Brain microvascular endothelial cell (primary cell): Measurements from ENCODE around the gene ATP6V0C.
A peak's percentile ranks its signal among the peaks of the same experiment; 100 is the strongest.

Experiments used
- DNase-seq: peaks from one replicate; pipeline ENCODE4 v3.0.0-alpha.2; 2020
- H3K27ac ChIP-seq: fragments of 250-450 bp; sonication (Bioruptor Pico); 2 replicates; pipeline ENCODE4 v1.5.1; 2020; ENCODE audit warnings: mild to moderate bottlenecking, moderate library complexity
- H3K27me3 ChIP-seq: fragments of 250-450 bp; sonication (Bioruptor Pico); replicated peaks from 2 replicates; pipeline ENCODE4 v1.5.1; 2020; ENCODE audit warnings: mild to moderate bottlenecking
- H3K36me3 ChIP-seq: fragments of 250-450 bp; sonication (Bioruptor Pico); replicated peaks from 2 replicates; pipeline ENCODE4 v1.5.1; 2020; ENCODE audit warnings: mild to moderate bottlenecking
- H3K4me3 ChIP-seq: 2 replicates; pipeline ENCODE4 v1.5.1; 2011; ENCODE audit warnings: low read depth, mild to moderate bottlenecking, control low read depth, low read length, moderate library complexity
- in situ Hi-C: cut with HindIII; loops from 2 replicates; pipeline ENCODE4 v1.10.0; 2017; ENCODE audit warnings: low sequenced_read_pairs, low pct_ligation_motif_present
- TF ChIP-seq, protein P1 (sequence below): IDR thresholded peaks from 2 replicates; pipeline ENCODE4 v1.5.1; 2011; ENCODE audit warnings: low read depth, mild to moderate bottlenecking, moderate library complexity, low read length, control low read depth, inconsistent platforms; ENCODE audit errors: missing control alignments

The ATP6V0C gene

GRCh38 chr16:2471016-2471652, 42.6 kb upstream of the ATP6V0C start, which contains the start of gene NTN3:
TSS of gene NTN3 (plus strand) at chr16:2471297. CDS start at chr16:2471702, 405 bp downstream.
- no peaks in the 10 kb centered on the region for H3K27me3 ChIP-seq
- no peak for DNase-seq
- H3K4me3 ChIP-seq: no peak within 1 kb of the TSS
- H3K27ac ChIP-seq: no peak within 1 kb of the TSS
- no peaks in the 10 kb centered on the region for H3K36me3 ChIP-seq
- in situ Hi-C loops: no loop called here
- TF ChIP-seq, protein P1, sequence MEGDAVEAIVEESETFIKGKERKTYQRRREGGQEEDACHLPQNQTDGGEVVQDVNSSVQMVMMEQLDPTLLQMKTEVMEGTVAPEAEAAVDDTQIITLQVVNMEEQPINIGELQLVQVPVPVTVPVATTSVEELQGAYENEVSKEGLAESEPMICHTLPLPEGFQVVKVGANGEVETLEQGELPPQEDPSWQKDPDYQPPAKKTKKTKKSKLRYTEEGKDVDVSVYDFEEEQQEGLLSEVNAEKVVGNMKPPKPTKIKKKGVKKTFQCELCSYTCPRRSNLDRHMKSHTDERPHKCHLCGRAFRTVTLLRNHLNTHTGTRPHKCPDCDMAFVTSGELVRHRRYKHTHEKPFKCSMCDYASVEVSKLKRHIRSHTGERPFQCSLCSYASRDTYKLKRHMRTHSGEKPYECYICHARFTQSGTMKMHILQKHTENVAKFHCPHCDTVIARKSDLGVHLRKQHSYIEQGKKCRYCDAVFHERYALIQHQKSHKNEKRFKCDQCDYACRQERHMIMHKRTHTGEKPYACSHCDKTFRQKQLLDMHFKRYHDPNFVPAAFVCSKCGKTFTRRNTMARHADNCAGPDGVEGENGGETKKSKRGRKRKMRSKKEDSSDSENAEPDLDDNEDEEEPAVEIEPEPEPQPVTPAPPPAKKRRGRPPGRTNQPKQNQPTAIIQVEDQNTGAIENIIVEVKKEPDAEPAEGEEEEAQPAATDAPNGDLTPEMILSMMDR: no peak

GRCh38 chr16:2471653-2472487, 41.9 kb upstream of the ATP6V0C start:
- TF ChIP-seq, protein P1: no peak
- Histone ChIP-seq H3K27me3 (no peaks in the 10 kb centered on the region), H3K36me3 (no peaks in the 10 kb centered on the region), H3K4me3 (no peak overlapping the region), H3K27ac (no peak overlapping the region)
- no peak for DNase-seq
- in situ Hi-C loops: no loop called here

GRCh38 chr16:2472488-2472864, 41.3 kb upstream of the ATP6V0C start:
- H3K27me3 ChIP-seq: no peaks in the 10 kb centered on the region
- no peaks in the 10 kb centered on the region for H3K36me3 ChIP-seq
- no peak overlapping the region for H3K27ac ChIP-seq
- TF ChIP-seq, protein P1: no peak
- in situ Hi-C loops: no loop called here
- no peak overlapping the region for H3K4me3 ChIP-seq
- no peak for DNase-seq

DNA sequence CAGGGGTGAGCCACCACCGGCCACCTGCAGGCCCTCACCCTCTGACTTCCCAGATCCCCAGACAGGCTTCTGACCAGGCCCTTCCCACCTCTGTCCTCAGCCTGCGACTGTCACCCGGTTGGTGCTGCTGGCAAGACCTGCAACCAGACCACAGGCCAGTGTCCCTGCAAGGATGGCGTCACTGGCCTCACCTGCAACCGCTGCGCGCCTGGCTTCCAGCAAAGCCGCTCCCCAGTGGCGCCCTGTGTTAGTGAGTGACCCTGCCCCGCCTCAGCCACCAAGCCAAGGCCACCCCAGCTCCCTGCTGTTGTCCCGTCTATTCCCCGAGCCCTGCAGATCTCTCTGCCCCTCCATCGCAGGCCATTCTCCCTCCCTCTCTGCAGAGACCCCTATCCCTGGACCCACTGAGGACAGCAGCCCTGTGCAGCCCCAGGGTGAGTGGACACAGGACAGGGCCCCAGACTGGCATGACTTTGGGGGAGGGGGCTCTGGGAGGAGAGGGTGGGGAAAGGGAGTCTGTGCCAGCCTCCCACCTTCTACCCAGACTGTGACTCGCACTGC, 40.8 kb upstream of the ATP6V0C start:
- in situ Hi-C loops: no loop called here
- DNase-seq: no peak
- Histone ChIP-seq H3K27ac (no peak overlapping the region), H3K36me3 (no peaks in the 10 kb centered on the region), H3K4me3 (no peak overlapping the region), H3K27me3 (no peaks in the 10 kb centered on the region)
- TF ChIP-seq, protein P1: no peak

GRCh38 chr16:2473446-2473926, 40.3 kb upstream of the ATP6V0C start:
- no peak for DNase-seq
- Histone ChIP-seq H3K27ac (no peak overlapping the region), H3K36me3 (no peaks in the 10 kb centered on the region), H3K4me3 (peak overlapping the region; percentile 5), H3K27me3 (no peaks in the 10 kb centered on the region)
- in situ Hi-C loops: no loop called here
- TF ChIP-seq, protein P1: no peak
